RPMI7951 (cell line): Measurements from ENCODE around the gene IFI44L. TPM values are rescaled to one million over a fixed set of nuclear protein-coding genes. Genes with fewer than 3 reads are reported as not detected.

Source experiments
- DNase-seq: peaks from one replicate; pipeline ENCODE4 v3.0.0-alpha.2; 2012; ENCODE audit warnings: low read depth
- total RNA-seq: library from RNA; depleted of rRNA; stranded (reverse); fragments of >200 nt; shearing (Covaris generic); gene quantifications from 2 replicates; pipeline ENCODE4 v1.2.3, GENCODE V29; 2014; rRNA removed

Gene IFI44L
- total RNA-seq, 1 experiment from 2014 or later = 9.4 TPM

DNA sequence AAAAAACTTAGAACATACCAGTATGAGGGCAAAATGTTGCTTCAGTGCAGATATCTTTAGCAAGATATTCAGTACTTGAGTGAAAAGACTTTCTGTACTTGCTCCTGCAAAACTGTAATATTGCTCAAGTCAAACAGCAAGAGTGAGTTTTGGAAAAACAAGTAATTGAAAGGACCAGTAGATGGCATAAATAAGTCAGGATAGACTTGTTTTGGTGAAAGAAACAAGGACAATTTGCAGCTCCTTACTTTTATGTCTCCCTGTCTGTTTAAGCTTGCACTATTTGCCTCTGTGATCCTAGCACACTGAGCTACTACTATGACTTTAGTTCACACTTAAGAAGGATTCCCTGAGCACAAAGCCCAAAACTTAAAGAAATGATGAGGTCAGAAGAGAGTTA is 68.4 kb downstream of the IFI44L start:
- peak; percentile 65 for DNase-seq

GRCh38 chr1:78690516-78690915 is 70.3 kb downstream of the IFI44L start:
- no peak for DNase-seq

DNA sequence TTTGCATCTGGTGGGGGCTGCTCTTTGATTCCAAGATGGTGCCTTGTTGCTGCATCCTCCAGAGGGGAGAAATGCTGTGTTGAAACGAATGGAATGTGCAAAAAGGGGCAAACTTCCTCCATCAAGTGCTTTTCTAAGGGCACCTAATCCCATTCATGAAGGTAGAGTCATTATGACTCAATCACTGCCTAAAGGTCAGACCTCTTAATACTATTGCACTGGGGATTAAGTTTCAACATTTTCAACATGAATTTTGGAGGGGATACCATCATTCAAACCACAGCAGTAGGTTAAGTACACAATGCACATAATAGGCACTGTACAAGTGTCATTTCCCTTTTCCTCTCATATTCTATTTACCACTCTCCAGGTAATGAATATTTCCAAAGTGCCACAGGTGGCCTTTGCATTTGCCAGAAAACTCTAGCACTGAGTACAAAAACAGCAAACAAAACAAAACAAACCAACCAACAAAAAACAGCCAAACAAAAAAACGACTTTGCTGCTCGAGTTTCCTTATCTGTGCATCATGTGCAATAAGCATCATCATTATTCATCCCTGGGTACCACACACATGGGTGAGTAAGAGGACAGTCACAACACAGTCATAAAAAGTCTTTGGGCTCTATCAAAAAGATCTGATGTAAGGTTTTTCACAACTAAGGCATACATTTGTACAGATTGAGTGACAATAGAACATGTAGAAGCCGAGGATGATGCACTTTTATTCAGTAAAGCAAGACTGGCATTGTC is 71.9 kb downstream of the IFI44L start:
- DNase-seq = peak; percentile 72

Other genes starting within 250 kb of the IFI44L start
- 31.3 and 39.9 TPM in 2 replicates for gene PTGFR, start 129.5 kb upstream of the IFI44L start, total RNA-seq
- gene IFI44, start 29.4 kb downstream of the IFI44L start, total RNA-seq = 97.0 and 107 TPM in 2 replicates